Tibial nerve (tissue), 4 donors: ENCODE results near the gene PTPRC.

Experiments
- CTCF ChIP-seq, 5 experiments: fragments of 200-600 bp in 3 of 5; fragments of 450-650 bp in 2 of 5; sonication (generic) in 3 of 5; IDR thresholded peaks; one replicate each; pipeline ENCODE4 v1.5.1; 2016 to 2019; ENCODE audit warnings: antibody characterized with exemption in 5 of 5, mild to moderate bottlenecking in 3 of 5, moderate library complexity in 2 of 5
- EP300 ChIP-seq, 2 donors: sonication (generic); formaldehyde crosslinking; IDR thresholded peaks; one replicate each; pipeline ENCODE4 v1.6.1; 2017; ENCODE audit warnings: antibody characterized with exemption in 2 of 2, mild to moderate bottlenecking in 1 of 2
- POLR2A ChIP-seq, 2 donors: fragments of 450-650 bp; IDR thresholded peaks; one replicate each; pipeline ENCODE4 v1.6.1; 2017; ENCODE audit warnings: antibody characterized with exemption in 2 of 2, mild to moderate bottlenecking in 2 of 2, moderate library complexity in 2 of 2

GRCh38 chr1:198714271-198714670 is 75.4 kb downstream of the PTPRC start:
- TF ChIP-seq CTCF (IDR thresholded peaks at IDR 0.05) (no peak), POLR2A (IDR thresholded peaks at IDR 0.05) (no peak), EP300 (IDR thresholded peaks at IDR 0.05) (no peak)
